ENCODE measurements around the gene TMEM30A. TPM values are rescaled to one million over a fixed set of nuclear protein-coding genes. Genes with fewer than 3 reads are reported as not detected.

The TMEM30A gene
- total and polyA plus RNA-seq, 2 of the 13 experiments (the other 11 are each of a cell fraction or from before 2014, with no cell fraction given) = 17.6 to 54.4 TPM

- H3K9me3 ChIP-seq (ENCODE audit: low read length) = no peaks in the 10 kb centered on the region
- ChIA-PET POLR2A (no interaction called here), CTCF (ENCODE audit: low intra/inter-chr PET ratio, low total read pairs) (interaction anchor here (1.0 to 1.8 kb wide), 9 partner anchors 307 to 1469 kb away, joined by 3 to 11 read pairs (median 6); no protein-coding TSS in a partner anchor)
- 9% methylated on average over 27 of the region's 33 CpGs for WGBS (ENCODE audit: low lambda C conversion rate)
- peak overlapping the region; percentile 15; the same call in 1 of the 2 replicates for H3K4me2 ChIP-seq (ENCODE audit: low read depth, low read length)
- H3K27ac ChIP-seq (ENCODE audit: extremely low read length, insufficient read depth, low read length) = no peak overlapping the region
- H3K36me3 ChIP-seq (replicated peaks in 1 of 2; ENCODE audit: control insufficient read depth in 1 of 2, insufficient read depth in 2 of 2, low read length in 2 of 2) = no peaks in the 10 kb centered on the region
- ATAC-seq (peak; percentile 91), FAIRE-seq (peak; percentile 67), DNase-seq (ENCODE audit: low spot score) (peak; percentile 58)
- H3K27me3 ChIP-seq (ENCODE audit: control insufficient read depth in 1 of 2, insufficient read depth in 2 of 2, low read length in 2 of 2) = peaks cover 5 to 51% of the 10 kb centered on the region in 2 experiments; a peak in 4 of 5 replicates
- in situ Hi-C loops (cut with HindIII; ENCODE audit: extremely low pct_ligation_motif_present, low pct_unique_long_range_greater_than_20kb) = loop anchor here (10.0 to 25.0 kb wide), 6 partner anchors 454 to 1471 kb away; no protein-coding TSS in a partner anchor
- H4K20me1 ChIP-seq (ENCODE audit: insufficient read depth, low read length) = no peaks in the 10 kb centered on the region
- H3K4me3 ChIP-seq (replicated peaks in 1 of 3; ENCODE audit: insufficient read depth in 1 of 3, low read depth in 2 of 3, low read length in 3 of 3) = no peak overlapping the region
- H3K9ac ChIP-seq (ENCODE audit: insufficient read depth, low read depth, low read length) = no peak overlapping the region
- BruUV-seq (replicated peaks) = no TSS peak
- H2AFZ ChIP-seq (ENCODE audit: low read length) = no peak overlapping the region
- intact Hi-C loops (cut with micrococcal nuclease; ENCODE audit: unreplicated experiment) = loop anchor here (1.0 to 10.0 kb wide), 7 partner anchors 144 to 1354 kb away; no protein-coding TSS in a partner anchor
- no peaks in the 10 kb centered on the region for H3K79me2 ChIP-seq (ENCODE audit: insufficient read depth, low read length)
- no peaks in the 10 kb centered on the region; the same call in 1 of the 2 replicates for H3K4me1 ChIP-seq (ENCODE audit: insufficient read depth, low read length)
- TF ChIP-seq ZNF136 (CRISPR knock-in tag; IDR thresholded peaks at IDR 0.05; ENCODE audit: low read depth) (no peak), DPF2 (CRISPR knock-in tag; IDR thresholded peaks at IDR 0.05; ENCODE audit: borderline replicate concordance, low read depth) (no peak), ERF (CRISPR knock-in tag; IDR thresholded peaks at IDR 0.05) (0 out of 2 replicates have a peak, but pooled peaks have one; percentile 29), ISL2 (CRISPR knock-in tag; IDR thresholded peaks at IDR 0.05) (no peak), DMTF1 (CRISPR knock-in tag; IDR thresholded peaks at IDR 0.05) (no peak), ZFP82 (CRISPR knock-in tag; IDR thresholded peaks at IDR 0.05; ENCODE audit: borderline replicate concordance) (no peak), PTBP1 (IDR thresholded peaks at IDR 0.05; ENCODE audit: low read depth, low read length, poor library complexity, severe bottlenecking) (no peak), FOSL2 (CRISPR knock-in tag; IDR thresholded peaks at IDR 0.05) (no peak), STAG1 (CRISPR knock-in tag; IDR thresholded peaks at IDR 0.05) (peak; percentile 92), ZNF501 (CRISPR knock-in tag; IDR thresholded peaks at IDR 0.05) (0 out of 2 replicates have a peak, but pooled peaks have one; percentile 25), ZSCAN20 (CRISPR knock-in tag; IDR thresholded peaks at IDR 0.05; ENCODE audit: borderline replicate concordance) (no peak), ZNF737 (CRISPR knock-in tag; IDR thresholded peaks at IDR 0.05; ENCODE audit: borderline replicate concordance) (no peak), ZNF563 (CRISPR knock-in tag; IDR thresholded peaks at IDR 0.05) (no peak), ZSCAN22 (CRISPR knock-in tag; IDR thresholded peaks at IDR 0.05) (no peak), ATF1 (CRISPR knock-in tag; IDR thresholded peaks at IDR 0.05) (no peak), ATF6 (CRISPR knock-in tag; conservative IDR thresholded peaks at IDR 0.05) (no peak), CERS6 (CRISPR knock-in tag; IDR thresholded peaks at IDR 0.05) (no peak)
Measured at GRCh38 chr6:75208298-75209183, 76.1 kb downstream of the TMEM30A start.

Data from HepG2 (cell line).